ENCODE data around the gene SOX8.

SOX8 gene

DNA sequence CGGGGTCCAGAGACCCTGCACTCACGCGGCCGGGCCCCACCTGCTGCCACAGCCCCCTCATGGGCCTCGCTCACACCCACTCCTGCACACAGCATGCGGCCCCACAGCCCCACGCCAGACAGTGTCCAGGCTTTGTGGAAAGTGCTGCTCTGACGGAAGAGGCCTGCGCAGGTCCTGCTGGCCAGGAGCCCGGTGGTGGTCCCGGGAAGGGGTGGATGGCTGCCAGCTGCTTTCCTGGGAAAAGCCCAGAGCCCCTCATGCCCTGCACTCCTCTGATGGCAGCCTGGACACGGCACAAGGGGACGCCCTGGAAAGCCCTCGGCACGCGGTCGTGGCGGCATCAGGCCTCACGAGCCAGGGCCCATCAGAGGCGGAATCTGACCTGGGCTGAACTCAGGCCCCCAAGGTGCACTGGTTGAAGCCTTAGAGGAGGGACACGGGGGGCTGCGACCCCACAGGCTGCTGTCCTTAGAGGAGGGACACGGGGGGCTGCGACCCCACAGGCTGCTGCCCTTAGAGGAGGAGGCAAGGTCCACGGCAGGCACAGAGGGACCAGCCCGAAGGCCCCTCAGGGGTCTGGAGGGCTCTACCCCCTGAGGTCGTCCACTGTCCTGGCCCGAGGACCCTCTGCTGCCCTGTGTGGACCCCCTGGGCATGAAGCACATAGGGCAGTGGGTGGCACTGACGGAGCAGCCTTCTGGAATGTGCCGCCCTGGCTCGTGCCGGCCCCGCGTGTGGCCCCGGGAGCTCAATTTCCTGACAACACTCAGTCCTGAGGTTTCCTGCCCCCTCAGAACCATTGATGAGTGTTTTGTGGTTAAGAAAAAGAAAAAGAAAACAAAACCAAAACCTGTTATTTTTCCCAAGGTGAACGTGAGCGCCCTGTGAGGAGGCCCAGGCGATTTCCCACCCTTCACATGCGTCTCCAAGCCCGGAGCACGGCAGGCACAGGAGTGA is 22.1 kb downstream of the SOX8 start:
- H3K4me3 ChIP-seq, result no peak overlapping the region

DNA sequence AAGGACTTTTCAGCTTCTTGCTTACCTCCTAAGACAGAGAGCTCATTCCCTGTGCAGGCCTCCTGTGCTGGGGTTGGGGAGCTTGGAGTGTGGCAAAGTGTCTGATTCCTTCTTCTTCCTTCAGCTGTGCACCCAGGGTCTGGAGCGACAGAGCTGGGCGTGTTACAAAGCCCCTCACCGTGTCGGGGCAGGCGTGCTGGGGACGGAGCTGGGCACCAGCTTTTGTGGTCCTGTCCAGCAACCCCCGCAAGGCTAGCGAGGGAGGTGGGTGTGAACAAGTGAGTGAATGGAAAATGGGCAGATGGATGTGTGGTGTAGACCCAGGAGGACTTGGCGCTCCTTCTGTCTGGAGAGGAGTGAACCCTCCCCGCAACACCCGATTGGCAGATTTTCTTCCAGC is 23.7 kb downstream of the SOX8 start:
- no peak for DNase-seq (ENCODE audit: low spot score in 2 of 2)
- in situ Hi-C loops (cut with MboI; ENCODE audit: low sequenced_read_pairs), result no loop called here
- peaks cover 47% of the 10 kb centered on the region for H3K27me3 ChIP-seq (ENCODE audit: low read depth)
- H3K4me3 ChIP-seq, result no peak overlapping the region
- no peaks in the 10 kb centered on the region for H3K36me3 ChIP-seq (replicated peaks)
- no peaks in the 10 kb centered on the region for H3K9me3 ChIP-seq
- H3K4me1 ChIP-seq, result no peaks in the 10 kb centered on the region

More for the DNA sequence above, 22.1 kb downstream of the SOX8 start:
- Histone ChIP-seq H3K9me3 (no peaks in the 10 kb centered on the region), H3K4me1 (no peaks in the 10 kb centered on the region), H3K36me3 (replicated peaks) (no peaks in the 10 kb centered on the region), H3K27me3 (ENCODE audit: low read depth) (peaks cover 45% of the 10 kb centered on the region)
- in situ Hi-C loops (cut with MboI; ENCODE audit: low sequenced_read_pairs), result no loop called here
- no peak for DNase-seq (ENCODE audit: low spot score in 2 of 2)

DNA sequence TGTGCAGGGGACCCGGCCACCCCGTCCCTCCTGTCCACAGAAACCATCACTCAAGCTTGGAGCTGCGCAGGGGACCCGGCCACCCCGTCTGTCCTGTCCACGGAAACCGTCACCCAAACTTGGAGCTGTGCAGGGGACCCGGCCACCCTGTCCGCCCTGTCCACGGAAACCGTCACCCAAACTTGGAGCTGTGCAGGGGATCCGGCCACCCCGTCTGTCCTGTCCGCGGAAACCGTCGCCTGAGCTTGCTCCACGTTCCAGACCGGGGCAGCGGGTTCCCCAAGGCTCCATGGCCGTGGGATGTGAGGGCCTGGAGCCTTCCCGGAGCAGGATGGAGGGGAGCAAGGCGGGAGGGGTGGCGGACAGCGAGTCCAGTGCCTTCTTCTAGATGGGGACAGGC is 25.2 kb downstream of the SOX8 start:
- in situ Hi-C loops (cut with MboI; ENCODE audit: low sequenced_read_pairs), result no loop called here
- Histone ChIP-seq H3K36me3 (replicated peaks) (no peaks in the 10 kb centered on the region), H3K9me3 (no peaks in the 10 kb centered on the region), H3K4me3 (no peak overlapping the region), H3K27me3 (ENCODE audit: low read depth) (peaks cover 48% of the 10 kb centered on the region), H3K4me1 (no peaks in the 10 kb centered on the region)
- no peak for DNase-seq (ENCODE audit: low spot score in 2 of 2)

DNA sequence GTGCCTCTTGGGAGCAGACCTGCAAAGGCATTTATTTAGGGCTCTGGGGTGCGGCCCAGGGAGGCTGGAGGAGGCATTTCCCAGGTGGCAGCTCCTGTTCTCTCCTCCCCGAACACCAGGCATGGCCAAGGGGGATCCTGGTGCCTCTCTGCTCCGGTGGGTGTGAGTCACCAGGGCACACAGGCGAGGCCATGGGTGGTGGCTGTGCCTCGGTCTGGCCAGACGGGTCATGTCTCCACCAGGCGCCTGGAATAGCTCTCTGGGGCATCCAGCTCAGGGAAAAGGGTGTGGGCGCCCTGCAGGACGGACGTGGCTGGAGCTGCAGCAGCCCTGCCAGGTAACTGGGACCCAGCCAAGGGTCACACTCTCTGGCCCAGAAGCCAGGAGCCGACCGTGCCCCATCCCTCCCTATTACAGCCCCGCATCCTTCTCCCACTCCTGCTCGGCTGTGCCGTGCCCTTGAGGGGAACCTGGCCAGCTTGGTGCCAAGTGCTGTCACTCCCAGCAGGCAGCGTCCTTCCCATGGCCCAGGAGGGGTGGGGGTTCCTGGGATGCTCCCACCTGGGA is 25.8 kb downstream of the SOX8 start:
- Histone ChIP-seq H3K27me3 (ENCODE audit: low read depth) (peaks cover 53% of the 10 kb centered on the region), H3K9me3 (no peaks in the 10 kb centered on the region), H3K4me1 (no peaks in the 10 kb centered on the region), H3K4me3 (no peak overlapping the region), H3K36me3 (replicated peaks) (no peaks in the 10 kb centered on the region)
- in situ Hi-C loops (cut with MboI; ENCODE audit: low sequenced_read_pairs), result no loop called here
- no peak for DNase-seq (ENCODE audit: low spot score in 2 of 2)

DNA sequence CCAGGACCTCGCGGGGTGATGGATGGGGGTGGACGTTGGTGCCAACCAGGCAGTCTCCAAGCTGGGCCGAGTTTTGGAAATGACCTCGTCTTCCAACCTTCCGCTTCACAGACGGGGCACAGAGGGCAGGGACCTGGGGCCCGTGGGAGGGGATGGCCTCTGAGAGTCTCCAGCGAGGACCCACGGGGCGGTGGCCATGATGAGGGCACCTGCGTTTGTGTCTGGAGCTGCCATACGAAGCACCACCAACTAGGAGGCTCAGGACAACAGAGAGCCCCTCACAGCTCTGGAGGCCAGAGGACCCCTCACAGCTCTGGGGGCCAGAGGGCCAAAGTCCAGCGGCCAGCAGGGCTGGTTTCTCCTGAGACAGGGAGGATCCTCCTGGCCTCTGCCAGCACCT is 26.5 kb downstream of the SOX8 start:
- DNase-seq (ENCODE audit: low spot score in 2 of 2), result no peak
- Histone ChIP-seq H3K27me3 (ENCODE audit: low read depth) (peaks cover 60% of the 10 kb centered on the region), H3K9me3 (no peaks in the 10 kb centered on the region), H3K4me1 (no peaks in the 10 kb centered on the region), H3K36me3 (replicated peaks) (no peaks in the 10 kb centered on the region), H3K4me3 (no peak overlapping the region)
- in situ Hi-C loops (cut with MboI; ENCODE audit: low sequenced_read_pairs), result no loop called here

DNA sequence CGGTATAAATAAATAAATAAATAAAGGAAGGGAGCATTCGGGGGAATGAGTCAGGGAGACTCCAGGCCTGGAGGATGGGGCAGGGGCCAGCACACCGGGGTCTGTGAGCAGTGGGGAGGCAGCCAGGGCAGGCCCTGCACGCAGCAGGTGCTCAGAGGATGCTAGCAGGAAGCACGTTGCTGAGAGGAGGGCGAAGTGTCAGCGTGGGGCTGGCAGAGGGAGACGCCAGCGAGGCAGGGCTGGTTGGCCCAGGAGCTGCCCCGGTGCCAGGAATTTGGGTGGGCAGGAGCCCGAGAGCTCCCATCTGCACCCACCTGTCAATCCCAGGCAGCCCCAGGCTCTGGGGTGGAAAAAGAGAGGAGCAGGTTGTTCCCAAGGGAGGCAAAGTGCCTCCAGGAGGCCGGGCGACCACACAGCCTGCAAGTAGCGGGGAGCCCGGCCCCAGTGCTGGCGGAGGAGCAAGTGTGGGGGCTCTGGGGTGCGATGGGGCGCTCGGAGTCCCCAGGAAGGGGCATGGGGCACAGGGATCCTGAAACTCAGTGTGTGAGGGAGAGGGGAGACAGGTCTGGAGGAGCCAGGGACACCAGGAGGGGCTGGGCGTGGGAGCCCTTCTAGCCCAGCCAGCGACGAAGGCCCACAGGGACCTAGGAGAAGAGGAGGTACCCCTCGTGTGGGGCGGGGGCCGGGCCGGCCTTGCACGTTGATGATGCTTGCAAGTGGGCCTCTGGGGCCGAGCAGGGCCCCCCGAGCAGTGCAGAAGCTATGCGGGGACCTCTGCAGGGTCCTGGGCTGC is 28.0 kb downstream of the SOX8 start:
- Histone ChIP-seq H3K4me3 (no peak overlapping the region), H3K36me3 (replicated peaks) (no peaks in the 10 kb centered on the region), H3K4me1 (no peaks in the 10 kb centered on the region), H3K9me3 (no peaks in the 10 kb centered on the region), H3K27me3 (ENCODE audit: low read depth) (peaks cover 62% of the 10 kb centered on the region)
- DNase-seq (ENCODE audit: low spot score in 2 of 2), result no peak
- in situ Hi-C loops (cut with MboI; ENCODE audit: low sequenced_read_pairs), result no loop called here

DNA sequence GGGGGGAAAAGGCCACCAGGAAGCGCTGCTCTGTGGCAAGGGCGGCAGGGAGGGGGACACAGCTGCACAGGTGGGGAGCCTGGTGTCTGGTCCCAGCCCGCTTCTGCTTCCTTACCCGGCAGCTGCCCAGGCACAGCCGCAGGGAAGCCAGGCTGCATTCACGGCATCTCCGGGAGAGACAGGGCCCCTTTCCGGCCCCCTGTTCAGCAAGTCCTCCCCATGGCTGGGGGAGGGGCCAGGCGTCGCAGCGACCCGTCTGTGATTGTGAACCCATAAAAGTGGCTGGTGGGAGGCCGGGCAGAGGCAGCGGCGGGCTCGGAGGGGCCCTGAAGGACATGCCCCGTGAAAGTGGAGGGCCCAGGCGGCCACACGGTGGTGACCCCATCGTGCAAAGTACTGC is 28.7 kb downstream of the SOX8 start:
- no peak for DNase-seq (ENCODE audit: low spot score in 2 of 2)
- Histone ChIP-seq H3K9me3 (no peaks in the 10 kb centered on the region), H3K4me3 (no peak overlapping the region), H3K27me3 (ENCODE audit: low read depth) (peaks cover 62% of the 10 kb centered on the region), H3K36me3 (replicated peaks) (no peaks in the 10 kb centered on the region), H3K4me1 (no peaks in the 10 kb centered on the region)
- in situ Hi-C loops (cut with MboI; ENCODE audit: low sequenced_read_pairs), result no loop called here

DNA sequence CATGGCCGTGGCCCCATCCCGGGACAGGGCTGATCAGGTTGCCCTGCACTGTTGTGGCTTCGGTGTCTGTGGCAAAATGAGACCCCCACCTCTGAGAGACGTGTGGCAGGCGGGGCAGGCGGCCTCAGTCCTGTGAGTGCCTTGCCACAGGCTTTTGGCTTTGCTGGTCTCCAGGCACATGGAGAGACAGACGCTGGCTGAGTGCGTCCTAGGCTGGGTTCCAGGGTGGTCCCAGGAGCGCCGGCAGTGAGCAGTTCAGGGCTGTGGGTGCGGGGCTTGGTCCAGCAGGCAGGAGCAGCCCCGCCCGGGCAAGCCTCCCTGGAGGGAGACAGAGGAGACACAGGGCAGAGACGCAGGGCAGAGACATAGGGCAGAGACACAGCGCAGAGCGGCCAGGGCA is 29.2 kb downstream of the SOX8 start:
- no peaks in the 10 kb centered on the region for H3K9me3 ChIP-seq
- no peaks in the 10 kb centered on the region for H3K4me1 ChIP-seq
- peaks cover 62% of the 10 kb centered on the region for H3K27me3 ChIP-seq (ENCODE audit: low read depth)
- in situ Hi-C loops (cut with MboI; ENCODE audit: low sequenced_read_pairs), result no loop called here
- H3K4me3 ChIP-seq, result no peak overlapping the region
- no peak for DNase-seq (ENCODE audit: low spot score in 2 of 2)
- H3K36me3 ChIP-seq (replicated peaks), result no peaks in the 10 kb centered on the region

DNA sequence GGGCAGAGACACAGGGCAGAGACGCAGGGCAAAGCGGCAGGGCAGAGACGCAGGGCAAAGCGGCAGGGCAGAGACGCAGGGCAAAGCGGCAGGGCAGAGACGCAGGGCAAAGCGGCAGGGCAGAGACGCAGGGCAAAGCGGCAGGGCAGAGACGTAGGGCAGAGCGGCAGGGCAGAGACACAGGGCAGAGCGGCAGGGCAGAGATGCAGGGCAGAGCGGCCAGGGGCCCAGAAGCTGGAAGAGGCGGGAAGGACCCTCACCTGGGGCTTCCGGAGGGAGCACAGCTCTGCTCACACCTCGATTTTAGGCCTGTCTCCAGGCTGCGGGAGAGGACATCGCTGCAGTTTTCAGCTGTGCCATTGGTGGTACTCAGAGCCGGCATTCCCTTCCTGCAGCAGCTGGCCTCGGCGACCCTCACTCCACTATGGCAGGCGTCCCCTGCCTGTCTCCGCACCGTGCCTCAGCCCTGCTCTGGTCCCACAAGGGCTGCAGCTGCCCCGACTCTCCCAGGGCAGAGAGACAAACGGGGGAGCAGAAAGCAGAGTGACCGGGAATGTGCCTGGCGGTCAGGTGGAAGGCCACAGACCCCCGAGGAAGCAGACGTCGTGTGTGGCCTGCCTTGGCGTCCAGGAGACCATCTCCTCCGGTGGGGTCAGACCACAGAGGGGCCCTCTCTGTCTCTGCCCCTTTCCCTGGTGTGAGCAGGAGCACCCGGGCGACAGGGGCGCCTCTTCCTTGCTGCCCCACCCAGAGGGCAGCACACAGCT is 29.9 kb downstream of the SOX8 start:
- H3K9me3 ChIP-seq, result no peaks in the 10 kb centered on the region
- H3K27me3 ChIP-seq (ENCODE audit: low read depth), result peaks cover 57% of the 10 kb centered on the region
- no peaks in the 10 kb centered on the region for H3K4me1 ChIP-seq
- H3K36me3 ChIP-seq (replicated peaks), result no peaks in the 10 kb centered on the region
- H3K4me3 ChIP-seq, result no peak overlapping the region
- in situ Hi-C loops (cut with MboI; ENCODE audit: low sequenced_read_pairs), result no loop called here
- no peak for DNase-seq (ENCODE audit: low spot score in 2 of 2)

DNA sequence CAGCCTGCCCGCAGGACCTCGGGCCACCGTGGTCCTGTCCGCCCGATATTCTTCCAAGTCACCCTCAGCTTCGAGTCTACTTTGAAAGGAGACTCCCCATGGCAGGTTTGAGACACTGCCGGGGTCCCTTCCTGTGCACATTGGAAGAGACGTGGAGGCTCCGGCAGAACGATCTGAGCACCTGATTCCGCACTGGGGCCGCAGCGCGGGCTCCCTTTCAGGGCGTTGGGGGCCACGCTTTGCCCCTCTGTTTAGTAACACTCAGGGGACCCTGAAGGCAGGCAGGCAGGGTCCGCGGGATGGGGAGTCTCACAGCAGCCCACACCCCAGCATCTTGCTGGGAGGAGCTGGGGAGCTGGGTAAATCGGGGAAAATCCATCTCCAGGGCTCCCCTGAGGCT is 30.6 kb downstream of the SOX8 start:
- H3K4me1 ChIP-seq, result no peaks in the 10 kb centered on the region
- peaks cover 57% of the 10 kb centered on the region for H3K27me3 ChIP-seq (ENCODE audit: low read depth)
- no peak for DNase-seq (ENCODE audit: low spot score in 2 of 2)
- no peaks in the 10 kb centered on the region for H3K9me3 ChIP-seq
- in situ Hi-C loops (cut with MboI; ENCODE audit: low sequenced_read_pairs), result no loop called here
- no peaks in the 10 kb centered on the region for H3K36me3 ChIP-seq (replicated peaks)
- no peak overlapping the region for H3K4me3 ChIP-seq

DNA sequence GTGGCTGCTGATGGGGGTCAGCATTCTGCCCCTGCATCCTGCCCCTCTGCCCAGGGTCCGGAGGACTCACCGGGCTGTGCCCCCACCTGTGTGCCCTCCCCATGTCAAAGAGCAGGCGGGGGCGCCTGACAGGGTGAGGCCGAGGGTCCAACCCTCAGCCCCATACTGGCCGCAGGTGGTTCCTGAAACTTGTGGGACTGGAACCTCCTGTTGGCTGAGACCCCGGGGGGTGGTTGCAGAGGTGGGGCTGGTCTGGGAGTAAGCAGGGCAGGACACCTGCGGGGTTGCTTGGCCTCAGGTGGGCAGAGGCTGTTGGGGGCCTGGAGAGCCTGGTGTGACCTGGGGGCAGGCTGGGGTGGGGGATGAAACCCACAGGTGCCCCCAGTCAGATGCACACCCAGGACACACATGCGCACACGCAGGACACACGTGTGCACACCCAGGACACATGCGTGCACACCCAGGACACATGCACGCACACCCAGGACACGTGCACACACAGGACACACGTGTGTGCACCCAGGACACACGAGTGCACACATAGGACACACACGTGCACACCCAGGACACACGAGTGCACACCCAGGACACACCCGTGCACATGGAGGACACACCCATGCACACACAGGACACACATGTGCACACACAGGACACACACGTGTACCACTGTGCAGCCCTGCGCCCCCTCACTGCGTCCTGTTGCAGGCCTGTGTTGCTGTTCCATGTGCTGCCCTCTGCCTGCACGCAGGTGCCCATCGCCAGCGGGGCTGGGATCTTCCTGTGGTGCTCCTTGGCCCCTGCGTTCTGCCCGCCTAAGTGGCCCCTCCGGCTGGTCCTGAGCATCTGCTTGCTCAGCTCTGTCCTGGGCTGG is 31.4 kb downstream of the SOX8 start:
- Histone ChIP-seq H3K27me3 (ENCODE audit: low read depth) (peaks cover 50% of the 10 kb centered on the region), H3K9me3 (no peaks in the 10 kb centered on the region)

DNA sequence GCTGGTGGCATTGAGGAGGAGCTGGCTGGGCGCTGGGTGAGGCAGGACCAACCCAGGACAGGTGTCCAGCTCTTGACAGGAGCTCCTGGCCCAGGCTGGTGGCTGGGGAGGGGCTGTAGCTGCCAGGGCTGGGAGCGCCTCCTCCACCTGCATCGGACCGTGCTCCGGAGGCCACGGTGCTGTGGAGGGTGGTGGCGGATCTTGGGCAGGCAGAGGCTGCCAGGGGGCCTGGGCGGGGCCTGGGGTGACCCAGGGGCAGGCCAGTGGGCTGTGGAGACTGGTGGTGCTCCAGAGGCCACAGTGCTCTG is 32.0 kb downstream of the SOX8 start:
- no peaks in the 10 kb centered on the region for H3K4me1 ChIP-seq

More for the DNA sequence above, 31.4 kb downstream of the SOX8 start:
- DNase-seq (ENCODE audit: low spot score in 2 of 2), result no peak
- H3K36me3 ChIP-seq (replicated peaks), result no peaks in the 10 kb centered on the region
- in situ Hi-C loops (cut with MboI; ENCODE audit: low sequenced_read_pairs), result no loop called here
- no peak overlapping the region for H3K4me3 ChIP-seq
- H3K4me1 ChIP-seq, result no peaks in the 10 kb centered on the region

DNA sequence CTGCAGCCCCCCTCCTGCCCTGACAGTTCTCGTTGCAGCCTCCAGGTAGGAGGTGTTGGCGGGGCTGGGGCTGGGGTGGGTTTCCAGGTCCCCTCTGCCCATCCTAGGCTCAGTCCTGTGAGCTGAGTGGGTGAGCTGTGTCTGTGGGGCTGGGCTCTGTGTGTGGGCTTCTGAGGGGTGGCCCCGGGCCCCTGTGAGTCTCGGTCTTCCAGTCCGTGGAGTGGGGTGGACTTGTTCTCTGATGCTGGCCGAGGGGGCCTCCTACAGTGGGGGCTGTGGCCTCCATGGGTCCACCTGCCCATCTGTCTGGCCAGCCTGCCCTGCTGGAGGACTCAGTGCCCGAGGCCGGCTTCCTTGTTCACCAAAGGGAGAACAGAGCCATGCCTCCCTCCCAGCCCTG is 32.7 kb downstream of the SOX8 start:
- H3K4me3 ChIP-seq, result no peak overlapping the region
- in situ Hi-C loops (cut with MboI; ENCODE audit: low sequenced_read_pairs), result no loop called here
- no peak for DNase-seq (ENCODE audit: low spot score in 2 of 2)
- no peaks in the 10 kb centered on the region; the same call in 1 of the 2 replicates for H3K4me1 ChIP-seq
- peaks cover 41% of the 10 kb centered on the region for H3K27me3 ChIP-seq (ENCODE audit: low read depth)
- no peaks in the 10 kb centered on the region for H3K9me3 ChIP-seq
- no peaks in the 10 kb centered on the region for H3K36me3 ChIP-seq (replicated peaks)

More for the DNA sequence above, 32.0 kb downstream of the SOX8 start:
- Histone ChIP-seq H3K36me3 (replicated peaks) (no peaks in the 10 kb centered on the region), H3K9me3 (no peaks in the 10 kb centered on the region), H3K27me3 (ENCODE audit: low read depth) (peaks cover 44% of the 10 kb centered on the region), H3K4me3 (no peak overlapping the region)
- in situ Hi-C loops (cut with MboI; ENCODE audit: low sequenced_read_pairs), result no loop called here
- no peak for DNase-seq (ENCODE audit: low spot score in 2 of 2)

Measured in HAP-1 (cell line).